HG03565 (cell line): ENCODE data around the gene SYNRG.

ENCODE experiments used
- ATAC-seq: cut with Tn5 transposase; IDR thresholded peaks from one replicate; pipeline ENCODE4 v1.9.1; 2021; ENCODE audit warnings: mild to moderate bottlenecking, moderate library complexity; ENCODE audit not compliant: unreplicated experiment

Gene SYNRG

DNA sequence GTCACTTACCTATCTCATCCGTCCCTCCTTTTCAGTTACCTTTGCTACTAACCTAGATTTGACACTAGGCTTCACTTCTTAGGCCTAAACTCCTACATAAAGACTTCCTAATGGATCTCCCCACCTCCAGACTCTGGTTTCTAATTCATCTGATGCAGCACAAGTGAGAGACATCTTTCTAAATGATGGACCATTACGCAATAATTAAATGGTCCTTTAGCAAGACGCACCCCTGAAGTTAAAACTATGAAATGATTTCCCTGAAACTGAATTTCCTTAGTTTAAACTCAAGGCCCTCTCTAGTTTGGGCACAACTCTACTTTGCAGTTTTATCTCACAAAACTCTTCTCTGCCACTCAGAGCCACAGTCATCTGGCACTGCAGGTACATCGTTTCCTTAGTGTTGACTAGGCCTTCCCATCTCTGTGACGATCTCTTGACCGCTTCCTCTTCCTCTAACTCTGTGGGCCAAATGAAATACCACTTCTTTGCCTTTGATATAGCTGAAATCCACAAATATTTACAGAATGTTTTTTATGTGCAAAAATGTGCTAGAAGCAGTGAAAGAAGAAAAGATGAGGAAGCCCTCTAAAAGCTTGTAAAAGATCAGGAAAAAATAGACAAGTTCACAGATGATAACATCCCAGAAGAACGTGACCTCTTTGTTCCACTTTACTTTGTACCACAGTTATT, 3.3 kb downstream of the SYNRG start:
- no peak for ATAC-seq

- ATAC-seq: no peak
Observed at GRCh38 chr17:37605081-37605480, 4.1 kb downstream of the SYNRG start.

- no peak for ATAC-seq
Observed at GRCh38 chr17:37604556-37604955, 4.7 kb downstream of the SYNRG start.

GRCh38 chr17:37598145-37598544, 11.1 kb downstream of the SYNRG start:
- ATAC-seq: no peak

DNA sequence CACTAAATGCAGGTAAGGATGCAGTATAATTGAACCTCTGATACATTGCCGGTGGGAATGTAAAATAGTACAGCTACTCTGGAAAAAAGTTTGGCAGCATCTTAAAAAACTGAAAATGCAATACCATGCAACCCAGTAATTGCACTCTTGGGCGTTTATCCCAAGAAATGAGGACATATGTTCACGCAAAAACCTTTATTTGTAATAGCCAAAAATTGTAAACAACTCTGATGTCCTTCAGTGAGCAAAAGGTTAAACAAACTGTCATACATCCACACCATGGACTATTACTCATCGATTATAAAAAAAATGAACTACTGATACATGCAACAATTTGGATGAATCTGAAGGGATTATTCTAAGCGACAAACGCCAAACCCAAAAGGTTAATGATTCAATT, 16.9 kb downstream of the SYNRG start:
- ATAC-seq: no peak

GRCh38 chr17:37585066-37585465, 24.2 kb downstream of the SYNRG start:
- ATAC-seq: no peak

GRCh38 chr17:37576281-37576680, 32.9 kb downstream of the SYNRG start:
- no peak for ATAC-seq

DNA sequence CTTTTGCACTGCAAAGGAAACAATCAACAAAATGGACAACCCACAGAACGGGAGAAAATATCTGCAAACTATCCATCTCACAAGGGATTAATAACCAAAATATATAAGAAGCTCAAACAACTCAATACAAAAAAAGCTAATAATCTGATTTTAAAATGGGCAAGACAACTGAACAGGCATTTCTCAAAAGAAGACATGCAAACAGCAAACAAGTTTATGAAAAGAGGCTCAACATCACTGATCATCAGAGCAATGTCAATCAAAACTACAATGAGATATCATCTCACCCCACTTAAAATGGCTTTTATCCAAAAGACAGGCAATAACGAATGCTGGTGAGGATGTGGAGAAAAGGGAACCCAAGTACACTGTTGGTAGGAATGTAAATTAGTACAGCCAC, 34.8 kb downstream of the SYNRG start:
- ATAC-seq: no peak

- no peak for ATAC-seq
Observed at GRCh38 chr17:37571674-37572073, 37.5 kb downstream of the SYNRG start.

DNA sequence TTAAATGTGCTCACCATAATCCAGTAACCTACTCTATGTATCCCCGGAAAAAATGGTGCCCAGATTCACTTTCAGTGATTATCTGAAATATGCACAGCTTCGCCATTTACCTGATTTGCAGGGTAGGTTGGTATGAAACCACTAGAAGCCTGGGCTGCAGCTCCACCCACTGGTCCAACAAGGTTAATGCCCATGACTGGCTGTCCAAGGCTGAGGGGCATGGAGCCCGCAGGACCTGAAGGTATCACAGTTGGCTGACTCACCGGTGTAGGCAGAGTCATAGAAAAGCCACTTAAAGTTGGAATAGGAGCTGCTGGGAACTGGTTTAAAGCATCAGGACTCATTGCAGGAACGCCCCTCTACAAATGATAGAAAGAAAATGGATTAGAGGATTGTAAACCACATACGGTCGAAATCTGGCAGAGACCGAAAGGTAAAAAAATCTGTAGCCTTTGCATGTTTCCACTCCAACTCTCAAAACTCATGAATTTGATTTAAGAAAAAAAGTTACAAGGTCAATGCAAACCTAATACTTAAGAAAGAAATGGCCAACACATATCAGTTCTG, 38.6 kb downstream of the SYNRG start:
- no peak for ATAC-seq

- no peak for ATAC-seq
Observed at GRCh38 chr17:37568350-37569053, 40.7 kb downstream of the SYNRG start.

DNA sequence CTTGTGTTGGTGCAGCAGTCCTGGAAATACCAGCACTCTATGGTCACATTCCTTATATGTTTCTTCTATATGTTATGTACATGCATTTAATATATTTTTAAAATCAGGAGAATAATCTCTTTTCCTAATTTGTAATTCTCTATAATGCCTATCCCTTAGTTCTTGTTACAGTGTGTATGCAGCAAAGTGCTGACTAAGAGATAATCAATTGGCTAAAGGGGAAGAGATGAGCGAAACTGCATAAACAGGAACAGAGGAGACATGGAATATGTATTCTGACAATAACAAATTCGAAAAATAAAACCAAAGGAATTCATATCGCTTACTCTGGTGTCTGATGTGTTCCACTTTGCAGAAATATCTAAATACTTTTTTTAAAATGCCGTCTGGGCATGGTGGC, 41.7 kb downstream of the SYNRG start:
- no peak for ATAC-seq

DNA sequence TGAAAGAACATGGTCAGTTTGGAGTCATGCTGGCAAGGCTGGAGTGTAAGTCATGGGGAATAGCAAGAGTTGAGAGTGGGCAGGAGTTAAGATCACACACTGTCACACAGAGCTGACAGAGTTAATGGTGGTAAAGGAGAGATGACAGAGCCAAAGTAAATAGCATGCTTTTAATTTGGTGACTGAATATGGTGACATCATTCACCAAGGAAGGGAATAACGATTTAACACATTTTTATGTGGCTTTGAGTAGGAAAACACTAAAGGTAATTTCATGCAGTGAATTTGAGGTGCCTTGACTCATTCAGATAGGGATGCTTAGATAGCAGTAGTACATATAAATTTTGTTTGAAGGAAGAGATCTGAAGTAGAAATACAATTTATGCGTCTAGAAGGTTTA, 42.1 kb downstream of the SYNRG start:
- ATAC-seq: no peak

GRCh38 chr17:37564252-37564651, 45.0 kb downstream of the SYNRG start:
- ATAC-seq: no peak

DNA sequence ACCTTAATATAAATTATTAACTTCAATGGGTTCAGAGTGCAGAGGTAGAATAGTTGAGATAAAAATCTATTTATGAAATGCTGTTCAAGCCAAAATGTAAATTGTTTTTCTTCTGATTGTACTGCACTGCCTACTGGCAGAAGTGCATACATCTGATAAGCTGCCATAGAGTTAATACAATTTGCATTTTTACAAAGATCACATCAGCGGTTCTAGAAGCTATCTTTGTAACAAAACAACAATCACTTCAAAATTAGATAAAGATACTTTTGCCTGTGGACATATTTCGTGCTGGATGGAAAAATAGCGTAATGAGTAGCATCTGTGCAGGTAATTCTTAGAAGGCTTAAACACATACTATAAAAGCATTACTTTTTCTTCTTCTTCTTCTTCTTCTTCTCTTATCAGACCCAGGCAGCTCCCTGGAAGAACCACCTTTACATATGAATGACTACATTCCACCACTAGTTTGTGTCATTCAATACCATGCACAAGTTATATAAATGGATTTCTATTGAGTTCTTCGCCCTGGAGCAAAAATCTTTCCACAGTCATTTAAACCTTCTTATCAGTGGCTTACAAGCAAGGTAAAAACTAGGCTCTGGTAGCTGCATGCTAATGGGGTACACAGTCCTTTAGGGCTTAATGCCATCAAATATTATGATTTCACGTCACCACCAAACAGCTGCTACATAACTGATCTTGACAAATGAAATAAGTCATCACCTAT, 47.0 kb downstream of the SYNRG start:
- ATAC-seq: no peak

DNA sequence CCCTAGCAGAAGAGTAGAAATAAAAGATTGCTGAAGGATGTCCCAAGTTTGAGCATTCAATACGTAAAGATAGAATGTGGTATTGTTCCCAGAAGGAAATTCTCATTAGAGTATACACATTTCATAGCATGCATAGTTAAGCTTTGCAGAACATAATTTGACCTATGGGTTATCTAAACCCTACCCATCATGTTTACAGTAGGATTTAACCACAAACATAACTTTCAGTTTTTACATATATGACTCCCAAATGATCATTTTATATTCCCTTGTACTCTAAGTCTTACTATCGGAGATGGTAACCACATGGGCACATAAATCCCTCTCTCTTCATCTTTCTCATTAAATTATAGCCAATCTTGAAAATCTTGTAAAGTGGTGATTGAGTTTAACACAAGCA, 50.9 kb downstream of the SYNRG start:
- ATAC-seq: no peak

GRCh38 chr17:37557482-37557881, 51.7 kb downstream of the SYNRG start:
- ATAC-seq: no peak

DNA sequence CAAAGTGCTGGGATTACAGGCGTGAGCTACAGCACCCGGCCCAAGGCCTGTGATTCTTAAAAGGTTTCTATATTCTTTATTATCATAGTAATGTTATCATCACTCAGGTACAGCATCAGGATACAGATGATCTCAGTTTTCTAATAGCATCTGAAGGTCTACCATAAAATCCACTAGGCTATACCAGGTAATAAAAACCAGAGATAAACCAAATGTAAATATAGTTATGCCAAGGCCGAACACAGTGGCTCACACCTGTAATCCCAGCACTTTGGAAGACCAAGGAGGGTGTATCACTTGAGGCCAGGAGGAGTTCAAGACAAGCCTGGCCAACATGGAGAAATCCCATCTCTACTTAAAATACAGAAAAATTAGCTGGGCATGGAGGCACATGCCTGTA, 53.8 kb downstream of the SYNRG start:
- ATAC-seq: no peak

GRCh38 chr17:37553401-37553966, 55.7 kb downstream of the SYNRG start:
- ATAC-seq: no peak

DNA sequence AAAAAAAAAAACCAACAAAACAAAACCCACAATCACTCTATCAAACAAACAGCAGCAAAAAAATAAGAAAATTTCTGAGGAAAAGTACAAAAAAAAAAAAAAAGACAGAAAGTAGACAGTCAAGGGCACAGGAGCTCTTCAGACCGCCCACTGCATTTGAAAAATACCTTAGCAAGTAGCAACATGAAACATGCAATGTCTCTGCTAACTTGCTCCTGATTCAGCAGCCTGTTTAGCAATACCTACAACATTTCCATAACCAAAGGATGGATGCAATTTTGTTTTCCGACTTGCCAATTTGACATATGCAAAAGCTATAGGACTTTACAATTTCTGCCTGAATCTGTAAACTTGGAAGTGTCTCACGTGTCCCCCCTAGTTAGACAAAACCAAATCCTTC, 57.4 kb downstream of the SYNRG start:
- ATAC-seq: no peak

DNA sequence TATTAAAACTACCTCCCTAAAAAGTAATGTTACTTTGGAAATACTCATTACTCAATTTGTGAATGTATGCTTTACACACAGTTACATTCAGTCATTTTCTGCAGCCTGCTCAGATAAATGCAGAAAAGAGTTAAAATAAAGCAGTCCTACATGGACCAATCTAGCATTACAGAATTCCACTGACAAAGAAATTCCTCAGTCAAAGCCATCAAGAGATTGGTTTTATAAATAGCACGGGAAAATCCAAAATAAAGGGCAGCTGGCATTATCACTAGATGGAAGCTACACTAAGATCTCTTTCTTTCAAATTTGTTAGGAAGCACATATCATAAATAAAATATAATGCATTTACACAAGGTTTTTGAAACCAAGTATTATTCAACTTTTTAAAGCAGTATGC, 61.2 kb downstream of the SYNRG start:
- no peak for ATAC-seq
